Breast epithelium (tissue), 4 donors: ENCODE measurements around the gene MEF2C. TPM values are rescaled to one million over a fixed set of nuclear protein-coding genes. Genes with fewer than 3 reads are reported as not detected.

ENCODE experiments used
- DNase-seq, 2 donors: peaks; one replicate each; pipeline ENCODE4 v3.0.0-alpha.2; 2019; ENCODE audit warnings: low spot score in 2 of 2
- H3K27ac ChIP-seq, 2 donors: fragments of 200-600 bp; sonication (generic) in 1 of 2; one replicate each; pipeline ENCODE4 v1.5.1; 2016 to 2019; ENCODE audit warnings: mild to moderate bottlenecking in 1 of 2
- H3K27me3 ChIP-seq, 2 donors: fragments of 200-600 bp; sonication (generic) in 1 of 2; one replicate each; pipeline versions ENCODE4 v1.5.1 to v1.6.0; 2017 to 2019; ENCODE audit warnings: control low read depth in 1 of 2, mild to moderate bottlenecking in 1 of 2
- H3K36me3 ChIP-seq: fragments of 200-600 bp; one replicate; pipeline ENCODE4 v1.5.1; 2019
- H3K4me1 ChIP-seq, 2 donors: fragments of 200-600 bp; sonication (generic); one replicate each; pipeline ENCODE4 v1.5.1; 2016 to 2019; ENCODE audit warnings: control low read depth in 1 of 2
- H3K4me3 ChIP-seq, 3 donors: fragments of 200-600 bp; sonication (generic); 1 replicate in 2 of 3; 2 replicates in 1 of 3; pipeline ENCODE4 v1.5.1; 2016 to 2019; ENCODE audit warnings: mild to moderate bottlenecking in 3 of 3, moderate library complexity in 2 of 3
- H3K9me3 ChIP-seq, 2 donors: fragments of 200-600 bp; sonication (generic) in 1 of 2; one replicate each; pipeline ENCODE4 v1.5.1; 2016 to 2019; ENCODE audit warnings: control low read depth in 1 of 2
- CTCF ChIP-seq, 3 donors: fragments of 450-650 bp; IDR thresholded peaks; one replicate each; pipeline ENCODE4 v1.5.1; 2016 to 2017; ENCODE audit warnings: antibody characterized with exemption in 3 of 3, mild to moderate bottlenecking in 3 of 3, moderate library complexity in 3 of 3
- POLR2A ChIP-seq: fragments of 450-650 bp; IDR thresholded peaks from one replicate; pipeline ENCODE4 v1.6.1; 2016; ENCODE audit warnings: antibody characterized with exemption, mild to moderate bottlenecking, moderate library complexity
- POLR2AphosphoS5 ChIP-seq, 3 donors: sonication (generic); formaldehyde crosslinking; IDR thresholded peaks; one replicate each; pipeline ENCODE4 v1.6.1; 2017; ENCODE audit warnings: antibody characterized with exemption in 3 of 3
- intact Hi-C: fragments of 100-400 bp; cut with DNase I; formaldehyde crosslinking; loops from one replicate; pipeline ENCODE4 v1.15.1; 2023; ENCODE audit warnings: low total_unique reads
- total RNA-seq, 3 donors: library from RNA; depleted of rRNA; stranded (reverse); fragments of >200 nt; gene quantifications; one replicate each; pipeline ENCODE4 v1.1.0, GENCODE V29; 2016

MEF2C gene
- total RNA-seq, 3 donors from 2014 or later: 27.4 to 41.8 (median 32.1) TPM

GRCh38 chr5:88792144-88792840, 90.7 kb downstream of the MEF2C start:
- DNase-seq: no peak
- no peak overlapping the region for H3K27ac ChIP-seq
- no peaks in the 10 kb centered on the region for H3K4me1 ChIP-seq
- H3K4me3 ChIP-seq: no peak overlapping the region
- no peaks in the 10 kb centered on the region for H3K9me3 ChIP-seq
- no peaks in the 10 kb centered on the region for H3K36me3 ChIP-seq
- H3K27me3 ChIP-seq: no peaks in the 10 kb centered on the region
- TF ChIP-seq CTCF (IDR thresholded peaks at IDR 0.05): no peak
- no peak for TF ChIP-seq POLR2A
- no peak for TF ChIP-seq POLR2AphosphoS5 (IDR thresholded peaks at IDR 0.05)
- intact Hi-C loops: loop anchor here (2.0 kb wide), 1 partner anchor 29 kb away; no protein-coding TSS in a partner anchor

DNA sequence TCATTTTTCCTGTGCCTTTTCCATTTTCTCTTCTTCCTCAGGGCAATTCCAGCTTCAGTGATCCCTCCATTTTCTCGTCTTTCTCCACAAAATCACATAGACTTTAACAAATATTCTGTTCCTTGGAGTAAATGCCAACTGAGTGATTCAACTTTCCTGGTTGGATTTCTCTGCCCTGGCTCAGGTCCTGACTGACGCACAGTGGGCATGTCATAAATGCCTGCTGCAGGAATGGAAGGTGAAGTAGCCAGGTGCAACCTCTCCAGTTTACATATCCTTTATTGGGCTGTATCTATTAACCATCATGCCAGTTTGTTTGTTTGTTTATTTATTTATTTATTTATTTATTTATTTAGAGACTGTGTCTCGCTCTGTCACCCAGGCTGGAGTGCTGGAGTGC, 95.1 kb downstream of the MEF2C start:
- peak overlapping the region in 1 of 2 donors; percentile 26 for H3K27ac ChIP-seq
- DNase-seq: no peak
- no peaks in the 10 kb centered on the region for H3K27me3 ChIP-seq
- no peaks in the 10 kb centered on the region for H3K9me3 ChIP-seq
- H3K4me3 ChIP-seq: no peak overlapping the region
- peaks cover 0 to 7% of the 10 kb centered on the region in 2 donors for H3K4me1 ChIP-seq
- intact Hi-C loops: no loop called here
- TF ChIP-seq POLR2A (no peak), POLR2AphosphoS5 (IDR thresholded peaks at IDR 0.05) (no peak)
- no peaks in the 10 kb centered on the region for H3K36me3 ChIP-seq

GRCh38 chr5:88786789-88787188, 96.2 kb downstream of the MEF2C start:
- Histone ChIP-seq H3K4me3 (no peak overlapping the region), H3K36me3 (no peaks in the 10 kb centered on the region), H3K4me1 (peaks cover 0 to 7% of the 10 kb centered on the region in 2 donors), H3K9me3 (no peaks in the 10 kb centered on the region), H3K27me3 (no peaks in the 10 kb centered on the region), H3K27ac (peak overlapping the region in 1 of 2 donors; percentile 66)
- DNase-seq: no peak
- intact Hi-C loops: no loop called here
- TF ChIP-seq CTCF (IDR thresholded peaks at IDR 0.05) (no peak), POLR2AphosphoS5 (IDR thresholded peaks at IDR 0.05) (no peak), POLR2A (no peak)

GRCh38 chr5:88785746-88786565, 97.0 kb downstream of the MEF2C start:
- intact Hi-C loops: no loop called here
- peak in 1 of 2 donors; percentile 33 for DNase-seq
- no peak for TF ChIP-seq POLR2A
- no peak for TF ChIP-seq CTCF (IDR thresholded peaks at IDR 0.05)
- TF ChIP-seq POLR2AphosphoS5 (IDR thresholded peaks at IDR 0.05): peak in 1 of 3 donors; percentile 17

DNA sequence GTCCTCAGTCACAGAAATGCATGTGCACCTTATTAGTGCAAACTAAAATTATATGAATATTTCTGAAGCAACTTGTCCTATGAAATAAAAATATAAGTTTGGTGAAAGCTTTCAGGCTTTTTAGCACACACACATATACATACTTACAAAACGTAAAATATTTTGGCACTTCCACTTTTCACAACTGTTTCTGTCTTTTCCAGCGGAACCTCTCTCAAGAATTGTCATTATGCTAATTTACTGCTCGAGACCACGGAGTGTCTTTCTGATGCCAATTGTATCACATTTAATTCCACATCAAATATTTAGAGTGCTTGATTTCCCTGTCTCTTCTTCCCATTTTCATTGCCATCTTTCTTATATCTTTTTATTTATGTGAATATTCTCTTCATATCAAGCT, 100.4 kb downstream of the MEF2C start:
- intact Hi-C loops: no loop called here
- Histone ChIP-seq H3K4me3 (no peak overlapping the region), H3K9me3 (no peaks in the 10 kb centered on the region), H3K4me1 (peaks cover 0 to 7% of the 10 kb centered on the region in 2 donors), H3K36me3 (no peaks in the 10 kb centered on the region), H3K27me3 (no peaks in the 10 kb centered on the region), H3K27ac (no peak overlapping the region)
- DNase-seq: no peak
- TF ChIP-seq POLR2AphosphoS5 (IDR thresholded peaks at IDR 0.05) (no peak), CTCF (IDR thresholded peaks at IDR 0.05) (no peak), POLR2A (no peak)

More at GRCh38 chr5:88785746-88786565, 97.0 kb downstream of the MEF2C start:
- Histone ChIP-seq H3K27me3 (no peaks in the 10 kb centered on the region), H3K36me3 (no peaks in the 10 kb centered on the region), H3K4me1 (peaks cover 0 to 7% of the 10 kb centered on the region in 2 donors), H3K27ac (peak overlapping the region; percentile 32 to 66), H3K4me3 (no peak overlapping the region), H3K9me3 (no peaks in the 10 kb centered on the region)
